ENCODE measurements around the gene POU6F2. TPM values are rescaled to one million over a fixed set of nuclear protein-coding genes. Genes with fewer than 3 reads are reported as not detected.
A peak's percentile ranks its signal among the peaks of the same experiment; 100 is the strongest.
"Not testable (repeated sequence)": the region's sequence is repeated elsewhere in the genome, so short reads cannot be mapped to it uniquely, and the experiment has no call there.

Gene POU6F2
- total and polyA plus RNA-seq, 4 experiments from 2014 or later = not detected

- H3K4me3 ChIP-seq (ENCODE audit: low read length in 2 of 2) = no peak overlapping the region
- H3K4me1 ChIP-seq (ENCODE audit: insufficient read depth, low read length) = no peaks in the 10 kb centered on the region
- Mint-ChIP-seq H3K27me3 (peaks cover under 1 to 3% of the 10 kb centered on the region in 2 donors), H3K4me1 (no peaks in the 10 kb centered on the region), H3K9me3 (peaks cover 0 to 2% (median 0%) of the 10 kb centered on the region in 8 donors), H3K27ac (no peak overlapping the region), H3K36me3 (no peaks in the 10 kb centered on the region), H3K4me3 (no peak overlapping the region)
- no peak overlapping the region for H3K27ac ChIP-seq (ENCODE audit: low read depth, low read length)
- no peaks in the 10 kb centered on the region for H3K36me3 ChIP-seq (ENCODE audit: insufficient read depth, low read length)
- no peaks in the 10 kb centered on the region for H3K27me3 ChIP-seq (ENCODE audit: insufficient read depth, low read length)
- CTCF ChIA-PET (ENCODE audit: partially characterized antibody) = no interaction called here
- DNase-seq = no peak
- POLR2A ChIA-PET (ENCODE audit: partially characterized antibody) = no interaction called here
- no peaks in the 10 kb centered on the region for H3K9me3 ChIP-seq (ENCODE audit: control insufficient read depth in 1 of 2, low read length in 2 of 2)
- intact Hi-C loops (cut with micrococcal nuclease) = no loop called here
Observed at GRCh38 chr7:39317107-39317506, 339.4 kb downstream of the POU6F2 start.

GRCh38 chr7:39317896-39318295 is 340.2 kb downstream of the POU6F2 start:
- H3K27ac Mint-ChIP-seq = no peak overlapping the region
- POLR2A ChIA-PET (ENCODE audit: partially characterized antibody) = no interaction called here
- intact Hi-C loops (cut with micrococcal nuclease) = no loop called here

GRCh38 chr7:39321245-39321644 is 343.5 kb downstream of the POU6F2 start:
- ChIA-PET POLR2A (ENCODE audit: partially characterized antibody) (no interaction called here), CTCF (ENCODE audit: partially characterized antibody) (no interaction called here)
- H3K4me3 Mint-ChIP-seq = no peak overlapping the region
- intact Hi-C loops (cut with micrococcal nuclease) = no loop called here
- H3K36me3 Mint-ChIP-seq = no peaks in the 10 kb centered on the region
- no peaks in the 10 kb centered on the region for H3K4me1 Mint-ChIP-seq
- no peak overlapping the region for H3K27ac Mint-ChIP-seq
- Histone ChIP-seq H3K36me3 (ENCODE audit: insufficient read depth, low read length) (no peaks in the 10 kb centered on the region), H3K4me3 (ENCODE audit: low read length in 2 of 2) (no peak overlapping the region), H3K27ac (ENCODE audit: low read depth, low read length) (no peak overlapping the region), H3K27me3 (ENCODE audit: insufficient read depth, low read length) (no peaks in the 10 kb centered on the region), H3K9me3 (ENCODE audit: control insufficient read depth in 1 of 2, low read length in 2 of 2) (no peaks in the 10 kb centered on the region), H3K4me1 (ENCODE audit: insufficient read depth, low read length) (no peaks in the 10 kb centered on the region)
- peaks cover 0 to 4% (median 0%) of the 10 kb centered on the region in 8 donors for H3K9me3 Mint-ChIP-seq
- H3K27me3 Mint-ChIP-seq = peaks cover 3% of the 10 kb centered on the region in 2 donors
- DNase-seq = no peak

More at GRCh38 chr7:39317896-39318295, 340.2 kb downstream of the POU6F2 start:
- Mint-ChIP-seq H3K27me3 (peaks cover 3% of the 10 kb centered on the region in 2 donors), H3K36me3 (no peaks in the 10 kb centered on the region), H3K4me1 (no peaks in the 10 kb centered on the region), H3K9me3 (peaks cover 0 to 2% (median 0%) of the 10 kb centered on the region in 8 donors), H3K4me3 (no peak overlapping the region)
- H3K27ac ChIP-seq (ENCODE audit: low read depth, low read length) = no peak overlapping the region
- no peaks in the 10 kb centered on the region for H3K9me3 ChIP-seq (ENCODE audit: control insufficient read depth in 1 of 2, low read length in 2 of 2)
- no peak for DNase-seq
- no peak overlapping the region for H3K4me3 ChIP-seq (ENCODE audit: low read length in 2 of 2)
- CTCF ChIA-PET (ENCODE audit: partially characterized antibody) = no interaction called here
- H3K4me1 ChIP-seq (ENCODE audit: insufficient read depth, low read length) = no peaks in the 10 kb centered on the region
- no peaks in the 10 kb centered on the region for H3K27me3 ChIP-seq (ENCODE audit: insufficient read depth, low read length)
- no peaks in the 10 kb centered on the region for H3K36me3 ChIP-seq (ENCODE audit: insufficient read depth, low read length)

- intact Hi-C loops (cut with micrococcal nuclease) = no loop called here
- Histone ChIP-seq H3K27me3 (ENCODE audit: insufficient read depth, low read length) (no peaks in the 10 kb centered on the region), H3K4me1 (ENCODE audit: insufficient read depth, low read length) (no peaks in the 10 kb centered on the region), H3K36me3 (ENCODE audit: insufficient read depth, low read length) (no peaks in the 10 kb centered on the region), H3K4me3 (ENCODE audit: low read length in 2 of 2) (no peak overlapping the region), H3K27ac (ENCODE audit: low read depth, low read length) (no peak overlapping the region), H3K9me3 (ENCODE audit: control insufficient read depth in 1 of 2, low read length in 2 of 2) (no peaks in the 10 kb centered on the region)
- Mint-ChIP-seq H3K27ac (no peak overlapping the region), H3K9me3 (peaks cover 0 to 4% (median 0%) of the 10 kb centered on the region in 8 donors), H3K4me3 (no peak overlapping the region), H3K36me3 (no peaks in the 10 kb centered on the region), H3K4me1 (no peaks in the 10 kb centered on the region), H3K27me3 (peaks cover 3 to 4% of the 10 kb centered on the region in 2 donors)
- ChIA-PET CTCF (ENCODE audit: partially characterized antibody) (no interaction called here), POLR2A (ENCODE audit: partially characterized antibody) (no interaction called here)
- DNase-seq = no peak
Observed at GRCh38 chr7:39321909-39322498, 344.3 kb downstream of the POU6F2 start.

GRCh38 chr7:39324139-39324760 is 346.5 kb downstream of the POU6F2 start:
- ChIA-PET POLR2A (ENCODE audit: partially characterized antibody) (no interaction called here), CTCF (ENCODE audit: partially characterized antibody) (no interaction called here)
- intact Hi-C loops (cut with micrococcal nuclease) = no loop called here
- Mint-ChIP-seq H3K9me3 (peaks cover 0 to 4% (median 0%) of the 10 kb centered on the region in 8 donors), H3K4me3 (peak overlapping the region in 1 of 8 donors; percentile 70), H3K27me3 (peaks cover 3 to 4% of the 10 kb centered on the region in 2 donors), H3K4me1 (no peaks in the 10 kb centered on the region), H3K27ac (no peak overlapping the region), H3K36me3 (no peaks in the 10 kb centered on the region)
- no peak for DNase-seq
- H3K9me3 ChIP-seq (ENCODE audit: control insufficient read depth in 1 of 2, low read length in 2 of 2) = no peaks in the 10 kb centered on the region
- H3K27ac ChIP-seq (ENCODE audit: low read depth, low read length) = no peak overlapping the region
- no peaks in the 10 kb centered on the region for H3K4me1 ChIP-seq (ENCODE audit: insufficient read depth, low read length)
- no peaks in the 10 kb centered on the region for H3K36me3 ChIP-seq (ENCODE audit: insufficient read depth, low read length)
- no peaks in the 10 kb centered on the region for H3K27me3 ChIP-seq (ENCODE audit: insufficient read depth, low read length)
- H3K4me3 ChIP-seq (ENCODE audit: low read length in 2 of 2) = no peak overlapping the region

- H3K9me3 ChIP-seq (ENCODE audit: control insufficient read depth in 1 of 2, low read length in 2 of 2); H3K9me3 Mint-ChIP-seq; H3K4me1 Mint-ChIP-seq; DNase-seq; H3K36me3 Mint-ChIP-seq; H3K27me3 ChIP-seq (ENCODE audit: insufficient read depth, low read length); H3K4me3 ChIP-seq (ENCODE audit: low read length in 2 of 2); CTCF ChIA-PET (ENCODE audit: partially characterized antibody); intact Hi-C loops (cut with micrococcal nuclease); H3K36me3 ChIP-seq (ENCODE audit: insufficient read depth, low read length); H3K4me3 Mint-ChIP-seq; H3K27ac ChIP-seq (ENCODE audit: low read depth, low read length); POLR2A ChIA-PET (ENCODE audit: partially characterized antibody); H3K27ac Mint-ChIP-seq; H3K4me1 ChIP-seq (ENCODE audit: insufficient read depth, low read length): not testable (repeated sequence)
- H3K27me3 Mint-ChIP-seq = peaks cover 3 to 14% of the 10 kb centered on the region in 2 donors
Observed at GRCh38 chr7:39331607-39332006, 353.9 kb downstream of the POU6F2 start.

GRCh38 chr7:39332142-39332541 is 354.4 kb downstream of the POU6F2 start:
- H3K36me3 ChIP-seq (ENCODE audit: insufficient read depth, low read length) = no peaks in the 10 kb centered on the region
- no peaks in the 10 kb centered on the region for H3K27me3 ChIP-seq (ENCODE audit: insufficient read depth, low read length)
- no peaks in the 10 kb centered on the region for H3K4me1 ChIP-seq (ENCODE audit: insufficient read depth, low read length)
- no peaks in the 10 kb centered on the region for H3K36me3 Mint-ChIP-seq
- H3K4me3 ChIP-seq (ENCODE audit: low read length in 2 of 2) = no peak overlapping the region
- intact Hi-C loops (cut with micrococcal nuclease) = no loop called here
- H3K4me1 Mint-ChIP-seq = no peaks in the 10 kb centered on the region
- H3K4me3 Mint-ChIP-seq = no peak overlapping the region
- no peaks in the 10 kb centered on the region for H3K9me3 ChIP-seq (ENCODE audit: control insufficient read depth in 1 of 2, low read length in 2 of 2)
- H3K9me3 Mint-ChIP-seq = no peaks in the 10 kb centered on the region
- no peak for DNase-seq
- no peak overlapping the region for H3K27ac Mint-ChIP-seq
- H3K27me3 Mint-ChIP-seq = peaks cover 3 to 14% of the 10 kb centered on the region in 2 donors
- POLR2A ChIA-PET (ENCODE audit: partially characterized antibody) = no interaction called here
- no peak overlapping the region for H3K27ac ChIP-seq (ENCODE audit: low read depth, low read length)
- CTCF ChIA-PET (ENCODE audit: partially characterized antibody) = no interaction called here

Data from CD4-positive, alpha-beta memory T cell (primary cell).